GM23248 (cell line): ENCODE results near the gene PAIP2B.

Experiments used
- EZH2 ChIP-seq: fragments of 200-600 bp; sonication (generic); IDR thresholded peaks from 2 replicates; pipeline ENCODE4 v1.6.1; 2018; ENCODE audit warnings: antibody characterized with exemption, mild to moderate bottlenecking; ENCODE audit not compliant: insufficient read depth, poor library complexity, severe bottlenecking
- EZH2phosphoT487 ChIP-seq: fragments of 200-600 bp; sonication (generic); IDR thresholded peaks from 2 replicates; pipeline ENCODE4 v1.6.1; 2018; ENCODE audit warnings: antibody characterized with exemption, moderate library complexity, mild to moderate bottlenecking, low read depth; ENCODE audit not compliant: insufficient read depth

DNA sequence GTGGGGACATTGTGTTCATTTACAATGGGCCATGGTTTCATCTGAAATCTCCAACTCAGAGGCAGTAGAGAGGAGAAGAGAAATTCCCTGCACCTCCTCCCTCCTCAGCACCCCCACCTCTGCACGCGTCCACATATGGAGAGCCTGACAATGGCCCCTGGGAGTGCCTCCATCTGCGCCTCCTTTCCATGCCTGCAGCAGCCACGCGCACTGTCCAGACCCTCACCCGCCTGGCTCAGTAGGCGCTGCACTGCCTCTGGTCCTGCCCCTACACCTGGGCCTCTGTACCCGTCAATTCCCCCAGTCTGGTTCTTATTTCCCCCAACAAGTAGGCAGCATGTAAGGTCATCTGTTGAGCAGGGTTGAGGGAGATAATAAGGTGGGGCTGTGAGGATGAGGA is 72.6 kb downstream of the PAIP2B start:
- TF ChIP-seq EZH2phosphoT487: no peak
- no peak for TF ChIP-seq EZH2
